MM.1S (cell line): ENCODE measurements around the gene TDRD7.
"Not testable (repeated sequence)": the region's sequence is repeated elsewhere in the genome, so short reads cannot be mapped to it uniquely, and the experiment has no call there.

Source experiments
- DNase-seq: peaks from one replicate; pipeline ENCODE4 v3.0.0-alpha.2; 2015
- H2AFZ ChIP-seq: fragments of 300-600 bp; sonication (generic); 2 replicates; pipeline ENCODE4 v1.6.0; 2016; ENCODE audit warnings: antibody characterized with exemption, low read length
- H3F3A ChIP-seq: fragments of 300-600 bp; sonication (generic); 2 replicates; pipeline ENCODE4 v1.6.1; 2016; ENCODE audit warnings: mild to moderate bottlenecking, antibody characterized with exemption, low read length, moderate library complexity, mixed read lengths; ENCODE audit not compliant: insufficient read depth
- H3K27ac ChIP-seq: fragments of 300-600 bp; sonication (generic); 2 replicates; pipeline ENCODE4 v1.5.1; 2016; ENCODE audit warnings: mild to moderate bottlenecking, low read length
- H3K27me3 ChIP-seq: fragments of 300-600 bp; sonication (generic); replicated peaks from 2 replicates; pipeline ENCODE4 v1.6.0; 2016; ENCODE audit warnings: low read length; ENCODE audit not compliant: insufficient read depth
- H3K36me3 ChIP-seq: fragments of 300-600 bp; sonication (generic); replicated peaks from 2 replicates; pipeline ENCODE4 v1.6.1; 2016; ENCODE audit warnings: mild to moderate bottlenecking, low read length, mixed read lengths; ENCODE audit not compliant: insufficient read depth
- H3K4me1 ChIP-seq: fragments of 300-600 bp; sonication (generic); 2 replicates; pipeline ENCODE4 v1.6.1; 2016; ENCODE audit warnings: low read length, mixed read lengths
- H3K4me2 ChIP-seq: fragments of 300-600 bp; sonication (generic); 2 replicates; pipeline ENCODE4 v1.6.0; 2016; ENCODE audit warnings: low read depth, low read length
- H3K4me3 ChIP-seq: fragments of 300-600 bp; sonication (generic); 2 replicates; pipeline ENCODE4 v1.5.1; 2016; ENCODE audit warnings: low read length, mixed read lengths
- H3K79me2 ChIP-seq: fragments of 300-600 bp; sonication (generic); 2 replicates; pipeline ENCODE4 v1.6.1; 2016; ENCODE audit warnings: mixed run types, low read length, mixed read lengths
- H3K9ac ChIP-seq: fragments of 300-600 bp; sonication (generic); 2 replicates; pipeline ENCODE4 v1.6.1; 2016; ENCODE audit warnings: low read length, mixed read lengths
- H3K9me2 ChIP-seq: fragments of 300-600 bp; sonication (generic); replicated peaks from 2 replicates; pipeline ENCODE4 v1.6.1; 2016; ENCODE audit warnings: mild to moderate bottlenecking, low read length, mixed read lengths; ENCODE audit not compliant: insufficient read depth
- H3K9me3 ChIP-seq: fragments of 300-600 bp; sonication (generic); replicated peaks from 2 replicates; pipeline ENCODE4 v1.6.1; 2016; ENCODE audit warnings: mild to moderate bottlenecking, low read length, mixed read lengths; ENCODE audit not compliant: insufficient read depth
- H4K20me1 ChIP-seq: fragments of 300-600 bp; sonication (generic); 2 replicates; pipeline ENCODE4 v1.6.1; 2016; ENCODE audit warnings: mild to moderate bottlenecking, low read length, moderate library complexity, mixed read lengths; ENCODE audit not compliant: insufficient read depth
- EZH2 ChIP-seq: fragments of 300-600 bp; sonication (generic); optimal IDR thresholded peaks from 2 replicates; pipeline ENCODE3; 2017; ENCODE audit warnings: low read depth, mild to moderate bottlenecking, antibody characterized with exemption, low read length, mixed read lengths
- EZH2phosphoT487 ChIP-seq: fragments of 300-600 bp; sonication (generic); IDR thresholded peaks from 2 replicates; pipeline ENCODE4 v1.6.1; 2018; ENCODE audit warnings: antibody characterized with exemption, low read length
- TF ChIP-seq, protein P1 (sequence below): fragments of 300-600 bp; sonication (generic); IDR thresholded peaks from 2 replicates; pipeline ENCODE4 v1.5.1; 2016; ENCODE audit warnings: antibody characterized with exemption, low read length, mixed read lengths

The TDRD7 gene

DNA sequence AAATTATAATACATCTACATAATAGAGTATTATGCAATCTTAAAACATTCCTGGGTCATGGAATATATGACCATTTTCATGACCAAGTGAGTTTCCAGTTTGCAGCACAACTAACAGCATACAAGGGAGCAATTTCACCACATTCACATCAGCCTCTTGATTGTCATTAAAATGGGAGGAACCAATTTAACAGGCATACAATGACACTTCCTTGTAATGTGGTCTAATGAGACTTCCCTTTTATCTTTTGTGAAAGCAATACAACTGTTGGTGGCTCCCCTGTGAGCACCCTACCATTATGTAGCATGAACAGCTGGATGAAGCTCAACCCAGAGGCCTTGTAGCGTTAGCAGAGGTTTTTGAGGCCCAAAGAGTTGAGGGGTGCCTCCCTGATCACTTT is 76.0 kb downstream of the TDRD7 start:
- Histone ChIP-seq H3K79me2 (no peaks in the 10 kb centered on the region), H3K27ac (no peak overlapping the region), H3F3A (no peaks in the 10 kb centered on the region), H3K4me2 (no peak overlapping the region), H3K27me3 (no peaks in the 10 kb centered on the region), H3K9me3 (no peaks in the 10 kb centered on the region), H3K9ac (no peak overlapping the region), H2AFZ (no peak overlapping the region), H4K20me1 (no peaks in the 10 kb centered on the region), H3K9me2 (no peaks in the 10 kb centered on the region), H3K36me3 (no peaks in the 10 kb centered on the region), H3K4me3 (no peak overlapping the region), H3K4me1 (no peaks in the 10 kb centered on the region)
- TF ChIP-seq, protein P1, sequence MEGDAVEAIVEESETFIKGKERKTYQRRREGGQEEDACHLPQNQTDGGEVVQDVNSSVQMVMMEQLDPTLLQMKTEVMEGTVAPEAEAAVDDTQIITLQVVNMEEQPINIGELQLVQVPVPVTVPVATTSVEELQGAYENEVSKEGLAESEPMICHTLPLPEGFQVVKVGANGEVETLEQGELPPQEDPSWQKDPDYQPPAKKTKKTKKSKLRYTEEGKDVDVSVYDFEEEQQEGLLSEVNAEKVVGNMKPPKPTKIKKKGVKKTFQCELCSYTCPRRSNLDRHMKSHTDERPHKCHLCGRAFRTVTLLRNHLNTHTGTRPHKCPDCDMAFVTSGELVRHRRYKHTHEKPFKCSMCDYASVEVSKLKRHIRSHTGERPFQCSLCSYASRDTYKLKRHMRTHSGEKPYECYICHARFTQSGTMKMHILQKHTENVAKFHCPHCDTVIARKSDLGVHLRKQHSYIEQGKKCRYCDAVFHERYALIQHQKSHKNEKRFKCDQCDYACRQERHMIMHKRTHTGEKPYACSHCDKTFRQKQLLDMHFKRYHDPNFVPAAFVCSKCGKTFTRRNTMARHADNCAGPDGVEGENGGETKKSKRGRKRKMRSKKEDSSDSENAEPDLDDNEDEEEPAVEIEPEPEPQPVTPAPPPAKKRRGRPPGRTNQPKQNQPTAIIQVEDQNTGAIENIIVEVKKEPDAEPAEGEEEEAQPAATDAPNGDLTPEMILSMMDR: no peak
- TF ChIP-seq EZH2phosphoT487 (no peak), EZH2 (no peak)
- no peak for DNase-seq

DNA sequence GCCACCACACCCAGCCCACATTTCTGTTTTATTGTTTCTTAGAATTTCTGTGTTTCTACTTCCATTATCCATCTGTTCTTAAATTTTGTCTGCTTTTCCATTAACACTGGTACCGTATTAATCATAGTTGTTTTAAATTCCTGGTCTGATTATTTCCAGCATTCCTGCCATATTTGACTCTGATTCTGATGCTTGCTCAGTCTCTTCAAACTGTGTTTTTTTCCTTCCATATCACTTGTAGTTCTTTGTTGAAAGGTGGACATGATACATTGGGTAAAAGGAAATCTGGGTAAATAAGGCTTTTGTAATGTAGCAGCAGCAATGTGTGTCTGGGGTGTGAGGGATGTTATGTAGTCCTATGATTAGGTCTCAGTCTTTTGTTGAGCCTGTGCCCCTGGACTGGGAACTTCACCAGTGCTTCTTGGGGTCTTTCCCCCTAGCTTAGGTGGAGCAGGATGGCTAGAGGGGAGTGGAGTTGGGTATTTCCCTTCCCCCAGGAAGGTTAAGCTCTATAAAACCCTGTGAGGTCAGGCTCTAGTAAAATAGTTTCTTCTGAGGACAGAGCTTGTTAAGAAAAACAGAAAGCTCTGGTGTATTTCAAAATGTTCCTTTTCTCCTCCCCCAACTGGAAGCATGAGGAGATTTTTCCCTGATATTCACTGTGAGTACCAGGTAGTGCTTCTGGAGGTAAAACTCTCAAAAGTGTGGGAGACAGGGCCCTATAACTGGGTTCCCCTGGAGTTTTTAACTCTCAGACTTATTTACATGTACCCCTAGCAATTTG is 79.5 kb downstream of the TDRD7 start:
- no peaks in the 10 kb centered on the region for H3K27me3 ChIP-seq
- TF ChIP-seq EZH2phosphoT487 (no peak), EZH2 (no peak)
- TF ChIP-seq, protein P1: no peak
- no peaks in the 10 kb centered on the region for H4K20me1 ChIP-seq
- DNase-seq: no peak
- no peaks in the 10 kb centered on the region for H3K9me2 ChIP-seq
- H3K4me2 ChIP-seq: no peak overlapping the region
- H3K4me1 ChIP-seq: no peaks in the 10 kb centered on the region
- no peaks in the 10 kb centered on the region for H3F3A ChIP-seq
- no peaks in the 10 kb centered on the region for H3K79me2 ChIP-seq
- no peak overlapping the region for H3K4me3 ChIP-seq
- H3K27ac ChIP-seq: no peak overlapping the region
- H3K36me3 ChIP-seq: no peaks in the 10 kb centered on the region
- H2AFZ ChIP-seq: no peak overlapping the region
- no peaks in the 10 kb centered on the region for H3K9me3 ChIP-seq
- H3K9ac ChIP-seq: no peak overlapping the region

DNA sequence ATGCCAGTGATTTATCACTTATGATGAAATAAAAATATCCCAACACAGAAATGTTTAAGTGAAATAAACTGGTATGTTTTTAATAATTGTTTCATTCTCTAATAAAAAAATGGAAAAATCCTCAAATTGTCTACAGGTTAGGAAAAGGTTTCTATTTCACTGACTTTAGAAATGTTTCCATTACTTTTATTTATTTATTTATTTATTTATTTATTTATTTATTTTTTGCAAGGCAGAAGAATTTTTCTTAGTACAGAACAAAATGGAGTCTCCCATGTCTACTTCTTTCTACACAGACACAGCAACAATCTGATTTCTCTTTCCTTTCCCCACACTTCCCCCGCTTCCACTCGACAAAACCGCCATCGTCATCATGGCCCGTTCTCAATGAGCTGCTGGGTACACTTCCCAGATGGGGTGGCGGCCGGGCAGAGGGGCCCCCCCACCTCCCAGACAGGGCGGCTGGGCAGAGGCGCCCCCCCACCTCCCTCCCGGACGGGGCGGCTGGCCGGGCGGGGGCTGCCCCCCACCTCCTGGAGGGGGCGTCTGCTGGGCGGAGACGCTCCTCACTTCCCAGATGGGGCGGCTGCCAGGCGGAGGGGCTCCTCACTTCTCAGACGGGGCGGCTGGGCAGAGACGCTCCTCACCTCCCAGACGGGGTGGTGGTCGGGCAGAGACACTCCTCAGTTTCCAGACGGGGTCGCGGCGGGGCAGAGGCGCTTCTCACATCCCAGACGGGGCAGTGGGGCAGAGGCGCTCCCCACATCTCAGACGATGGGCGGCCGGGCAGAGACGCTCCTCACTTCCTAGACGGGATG is 85.9 kb downstream of the TDRD7 start:
- H4K20me1 ChIP-seq, H3K4me1 ChIP-seq, H3K79me2 ChIP-seq, H3K9me2 ChIP-seq, H3K9ac ChIP-seq, H3K27ac ChIP-seq, DNase-seq, H2AFZ ChIP-seq, H3K36me3 ChIP-seq, H3K4me2 ChIP-seq, H3K9me3 ChIP-seq, H3K4me3 ChIP-seq, H3K27me3 ChIP-seq, H3F3A ChIP-seq: not testable (repeated sequence)

DNA sequence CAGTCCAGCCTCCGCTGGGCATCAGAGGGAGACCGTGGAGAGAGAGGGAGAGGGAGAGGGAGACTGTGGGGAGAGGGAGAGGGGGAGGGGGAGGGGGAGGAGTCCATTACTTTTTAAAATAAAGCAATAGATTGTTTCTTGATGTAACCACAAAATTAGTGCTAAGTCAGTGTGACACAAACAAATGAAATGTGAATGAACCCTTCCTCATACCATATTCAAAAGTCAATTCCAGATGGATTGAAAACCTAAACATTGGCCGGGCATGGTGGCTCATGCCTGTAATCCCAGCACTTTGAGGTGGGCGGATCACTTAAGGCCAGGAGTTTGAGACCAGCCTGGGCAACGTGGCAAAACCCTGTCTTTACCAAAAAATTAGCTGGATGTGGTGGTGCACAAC is 87.0 kb downstream of the TDRD7 start:
- H3F3A ChIP-seq, H3K9me3 ChIP-seq, H3K4me3 ChIP-seq, H3K4me2 ChIP-seq, DNase-seq, H3K27me3 ChIP-seq, H3K27ac ChIP-seq, H2AFZ ChIP-seq, H3K79me2 ChIP-seq, H4K20me1 ChIP-seq, H3K9me2 ChIP-seq, H3K9ac ChIP-seq, H3K36me3 ChIP-seq, H3K4me1 ChIP-seq: not testable (repeated sequence)
